Osteoblast (primary cell): ENCODE data around the gene FBXO21. TPM values are rescaled to one million over a fixed set of nuclear protein-coding genes. Genes with fewer than 3 reads are reported as not detected.

Experiments
- DNase-seq: peaks from one replicate; pipeline ENCODE4 v3.0.0; 2011; ENCODE audit warnings: low spot score, mixed read lengths; ENCODE audit not compliant: insufficient read length; ENCODE audit errors: missing footprints
- H2AFZ ChIP-seq: 2 replicates; pipeline ENCODE4 v1.6.0; 2011; ENCODE audit warnings: mild to moderate bottlenecking, low read length
- H3K27ac ChIP-seq: 2 replicates; pipeline ENCODE4 v1.5.1; 2011; ENCODE audit warnings: mild to moderate bottlenecking, low read depth, low read length, moderate library complexity
- H3K27me3 ChIP-seq: 2 replicates; pipeline ENCODE4 v1.6.0; 2012; ENCODE audit warnings: mild to moderate bottlenecking, control low read depth, inconsistent platforms, low read length, moderate library complexity; ENCODE audit not compliant: insufficient read depth
- H3K36me3 ChIP-seq: 2 replicates; pipeline ENCODE4 v1.5.1; 2011; ENCODE audit warnings: mild to moderate bottlenecking, low read length, control low read depth, moderate library complexity; ENCODE audit not compliant: insufficient read depth
- H3K4me1 ChIP-seq: 2 replicates; pipeline ENCODE4 v1.5.1; 2011; ENCODE audit warnings: mild to moderate bottlenecking, low read length, control low read depth, moderate library complexity; ENCODE audit not compliant: insufficient read depth
- H3K4me2 ChIP-seq: 2 replicates; pipeline ENCODE4 v1.6.0; 2011; ENCODE audit warnings: mild to moderate bottlenecking, low read length; ENCODE audit not compliant: insufficient read depth
- H3K4me3 ChIP-seq: fragments of 200-600 bp; sonication (generic); 3 replicates; pipeline ENCODE4 v1.5.1; 2012; ENCODE audit warnings: mild to moderate bottlenecking, low read length, inconsistent platforms; ENCODE audit not compliant: insufficient read depth
- H3K79me2 ChIP-seq: 2 replicates; pipeline ENCODE4 v1.6.0; 2012; ENCODE audit warnings: mild to moderate bottlenecking, low read length, control low read depth, inconsistent platforms; ENCODE audit not compliant: insufficient read depth
- H3K9me3 ChIP-seq: 2 replicates; pipeline ENCODE4 v1.5.1; 2011; ENCODE audit warnings: low read depth, low read length, control low read depth
- H4K20me1 ChIP-seq: 2 replicates; pipeline ENCODE4 v1.6.0; 2012; ENCODE audit warnings: mild to moderate bottlenecking, low read length, control low read depth; ENCODE audit not compliant: insufficient read depth
- total RNA-seq: library from RNA; depleted of rRNA; stranded (reverse); fragments of >200 nt; gene quantifications from 2 replicates; pipeline ENCODE4 v1.2.3, GENCODE V29; 2012
- TF ChIP-seq, protein P1 (sequence below): IDR thresholded peaks from 2 replicates; pipeline ENCODE4 v1.5.1; 2011; ENCODE audit warnings: mild to moderate bottlenecking, low read depth, low read length, moderate library complexity; ENCODE audit errors: extremely low read depth

Gene FBXO21
- total RNA-seq, 1 donor: 81.1 TPM

DNA sequence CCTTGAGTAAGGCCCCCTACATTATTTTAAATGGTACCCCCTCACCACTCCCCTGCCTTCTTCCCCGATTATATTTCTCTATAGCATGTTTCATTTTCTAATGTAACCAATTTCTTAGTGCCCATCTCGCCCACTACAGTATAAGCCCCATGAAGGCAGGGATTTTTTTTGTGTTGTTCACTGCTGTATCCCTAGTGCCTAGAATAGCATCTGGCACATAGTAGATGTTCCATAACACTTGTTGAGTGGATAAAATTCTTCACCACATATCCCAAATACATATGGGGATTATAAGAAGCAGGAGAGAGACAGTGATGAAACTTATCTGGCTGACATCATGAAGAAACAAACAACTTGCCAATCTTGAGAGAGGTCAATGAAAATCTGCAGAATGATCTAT lies 11.5 kb downstream of the FBXO21 start:
- no peak for DNase-seq
- Histone ChIP-seq H3K79me2 (no peaks in the 10 kb centered on the region), H3K36me3 (peaks cover 44% of the 10 kb centered on the region), H4K20me1 (no peaks in the 10 kb centered on the region), H2AFZ (no peak overlapping the region), H3K4me2 (no peak overlapping the region), H3K4me3 (no peak overlapping the region), H3K27ac (no peak overlapping the region), H3K9me3 (no peaks in the 10 kb centered on the region), H3K4me1 (no peaks in the 10 kb centered on the region), H3K27me3 (no peaks in the 10 kb centered on the region)
- TF ChIP-seq, protein P1, sequence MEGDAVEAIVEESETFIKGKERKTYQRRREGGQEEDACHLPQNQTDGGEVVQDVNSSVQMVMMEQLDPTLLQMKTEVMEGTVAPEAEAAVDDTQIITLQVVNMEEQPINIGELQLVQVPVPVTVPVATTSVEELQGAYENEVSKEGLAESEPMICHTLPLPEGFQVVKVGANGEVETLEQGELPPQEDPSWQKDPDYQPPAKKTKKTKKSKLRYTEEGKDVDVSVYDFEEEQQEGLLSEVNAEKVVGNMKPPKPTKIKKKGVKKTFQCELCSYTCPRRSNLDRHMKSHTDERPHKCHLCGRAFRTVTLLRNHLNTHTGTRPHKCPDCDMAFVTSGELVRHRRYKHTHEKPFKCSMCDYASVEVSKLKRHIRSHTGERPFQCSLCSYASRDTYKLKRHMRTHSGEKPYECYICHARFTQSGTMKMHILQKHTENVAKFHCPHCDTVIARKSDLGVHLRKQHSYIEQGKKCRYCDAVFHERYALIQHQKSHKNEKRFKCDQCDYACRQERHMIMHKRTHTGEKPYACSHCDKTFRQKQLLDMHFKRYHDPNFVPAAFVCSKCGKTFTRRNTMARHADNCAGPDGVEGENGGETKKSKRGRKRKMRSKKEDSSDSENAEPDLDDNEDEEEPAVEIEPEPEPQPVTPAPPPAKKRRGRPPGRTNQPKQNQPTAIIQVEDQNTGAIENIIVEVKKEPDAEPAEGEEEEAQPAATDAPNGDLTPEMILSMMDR: no peak

- H3K4me1 ChIP-seq: no peaks in the 10 kb centered on the region
- TF ChIP-seq, protein P1: no peak
- no peak for DNase-seq
Observed at GRCh38 chr12:117178301-117178700, 12.0 kb downstream of the FBXO21 start.

DNA sequence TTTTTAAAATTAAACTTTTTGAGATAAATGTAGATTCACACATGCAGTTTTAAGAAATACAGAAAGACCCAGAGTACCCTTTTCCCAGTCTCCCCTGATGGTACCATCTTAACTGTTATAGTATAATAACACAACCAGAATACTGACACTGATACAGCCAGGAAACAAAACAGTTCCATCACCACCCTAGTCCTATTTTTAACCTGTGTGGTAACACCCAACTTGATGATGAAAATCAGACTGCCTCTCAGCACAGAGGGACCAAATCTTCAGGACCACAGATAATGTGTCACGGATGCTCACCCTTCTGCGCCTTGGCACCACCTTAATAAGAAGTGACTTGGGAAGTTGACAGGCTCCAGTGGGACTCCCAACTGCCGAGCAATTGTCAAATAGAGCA lies 18.1 kb downstream of the FBXO21 start:
- Histone ChIP-seq H3K27ac (no peak overlapping the region), H3K4me2 (no peak overlapping the region), H3K4me3 (no peak overlapping the region), H3K9me3 (no peaks in the 10 kb centered on the region), H4K20me1 (no peaks in the 10 kb centered on the region), H2AFZ (no peak overlapping the region), H3K79me2 (no peaks in the 10 kb centered on the region), H3K27me3 (no peaks in the 10 kb centered on the region), H3K36me3 (peaks cover 87% of the 10 kb centered on the region), H3K4me1 (no peaks in the 10 kb centered on the region)
- no peak for DNase-seq
- TF ChIP-seq, protein P1: no peak

More at GRCh38 chr12:117178301-117178700, 12.0 kb downstream of the FBXO21 start:
- no peak overlapping the region for H3K4me3 ChIP-seq
- H3K36me3 ChIP-seq: peaks cover 49% of the 10 kb centered on the region
- no peak overlapping the region for H2AFZ ChIP-seq
- H3K9me3 ChIP-seq: no peaks in the 10 kb centered on the region
- H3K27ac ChIP-seq: no peak overlapping the region
- no peaks in the 10 kb centered on the region for H3K27me3 ChIP-seq
- H3K79me2 ChIP-seq: no peaks in the 10 kb centered on the region
- H4K20me1 ChIP-seq: no peaks in the 10 kb centered on the region
- H3K4me2 ChIP-seq: no peak overlapping the region

DNA sequence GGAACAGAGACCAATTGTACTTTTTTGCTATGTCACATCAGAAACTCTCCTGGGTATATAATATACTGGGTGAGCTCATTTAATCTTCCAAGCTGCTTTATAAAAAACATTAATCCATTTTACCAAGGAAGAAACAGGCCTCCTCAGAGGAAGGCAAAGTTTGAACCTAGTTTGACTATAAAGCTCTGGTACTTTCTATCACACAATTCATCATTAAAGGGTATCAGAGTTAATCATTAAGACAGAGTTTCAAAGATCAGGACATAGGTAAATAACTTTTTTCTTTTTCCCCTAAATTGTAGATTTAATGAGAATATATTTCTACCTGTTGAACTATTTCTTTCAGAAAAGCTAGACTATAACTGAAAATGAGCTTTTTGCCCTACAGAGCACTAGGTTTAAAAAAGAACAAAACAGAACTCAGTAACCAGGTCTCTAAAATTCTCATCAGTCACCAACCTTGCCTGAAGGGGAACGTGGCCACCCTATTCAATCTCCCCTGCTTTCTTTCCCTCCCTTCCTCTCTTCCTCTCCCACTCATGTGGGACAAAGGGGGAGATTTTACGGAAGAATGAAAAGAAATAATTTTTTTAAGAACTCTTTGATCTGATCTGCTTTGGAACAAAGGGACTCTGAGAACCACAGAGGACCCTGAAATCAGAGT lies 18.6 kb downstream of the FBXO21 start:
- H3K36me3 ChIP-seq: peaks cover 87% of the 10 kb centered on the region
- TF ChIP-seq, protein P1: no peak
- no peaks in the 10 kb centered on the region for H3K4me1 ChIP-seq
- no peaks in the 10 kb centered on the region for H3K9me3 ChIP-seq
- H3K27me3 ChIP-seq: no peaks in the 10 kb centered on the region
- DNase-seq: no peak
- no peak overlapping the region for H3K4me3 ChIP-seq
- no peak overlapping the region for H2AFZ ChIP-seq
- no peak overlapping the region for H3K4me2 ChIP-seq
- H3K79me2 ChIP-seq: no peaks in the 10 kb centered on the region
- no peaks in the 10 kb centered on the region for H4K20me1 ChIP-seq
- H3K27ac ChIP-seq: no peak overlapping the region
